ENCODE data around the gene EXOC3. TPM values are rescaled to one million over a fixed set of nuclear protein-coding genes. Genes with fewer than 3 reads are reported as not detected.

Gene EXOC3
- total RNA-seq, 1 donor from 2014 or later: 42.4 TPM

DNA sequence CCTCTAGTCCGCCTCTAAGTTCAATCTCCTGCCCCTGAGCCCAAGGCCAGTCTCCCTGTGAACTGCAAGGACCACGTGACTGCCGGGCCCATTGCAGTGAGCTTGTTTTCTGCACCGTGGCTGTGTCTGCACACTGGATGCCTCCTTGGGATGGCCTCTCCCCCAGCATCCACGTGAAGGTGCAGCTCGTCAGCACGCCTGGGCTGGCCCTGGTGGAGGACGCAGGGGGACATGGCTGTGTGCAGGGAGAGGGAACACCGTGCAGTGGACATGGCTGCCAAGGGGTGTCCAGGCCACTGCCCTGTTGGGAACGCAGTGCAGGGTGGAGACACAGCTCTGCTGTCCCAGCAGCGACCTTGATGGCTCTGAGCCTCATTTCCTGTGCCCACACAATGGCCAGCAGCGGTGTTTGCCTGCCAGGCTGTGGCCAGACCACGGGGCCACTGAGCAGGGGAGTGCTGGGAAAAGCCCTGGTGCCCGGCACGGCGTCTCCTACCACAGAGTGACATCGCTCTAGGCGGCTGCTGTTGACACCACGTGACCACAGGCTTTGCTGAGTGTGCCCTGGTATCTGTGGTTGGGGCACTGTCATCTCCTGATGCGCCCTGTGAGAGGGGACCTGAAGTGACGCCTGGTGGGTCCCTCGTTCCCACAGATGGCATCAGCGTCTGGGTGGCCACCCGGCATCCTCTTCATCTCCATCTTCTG, 26.9 kb upstream of the EXOC3 start:
- no peaks in the 10 kb centered on the region for H3K36me3 ChIP-seq (ENCODE audit: control insufficient read depth, insufficient read depth, low read length)
- no peak for FAIRE-seq
- H3K4me3 ChIP-seq (ENCODE audit: low read depth, low read length): no peak overlapping the region
- DNase-seq (ENCODE audit: low read depth): no peak
- H3K27me3 ChIP-seq (ENCODE audit: control insufficient read depth, insufficient read depth, low read length): no peaks in the 10 kb centered on the region
- TF ChIP-seq, protein P1, sequence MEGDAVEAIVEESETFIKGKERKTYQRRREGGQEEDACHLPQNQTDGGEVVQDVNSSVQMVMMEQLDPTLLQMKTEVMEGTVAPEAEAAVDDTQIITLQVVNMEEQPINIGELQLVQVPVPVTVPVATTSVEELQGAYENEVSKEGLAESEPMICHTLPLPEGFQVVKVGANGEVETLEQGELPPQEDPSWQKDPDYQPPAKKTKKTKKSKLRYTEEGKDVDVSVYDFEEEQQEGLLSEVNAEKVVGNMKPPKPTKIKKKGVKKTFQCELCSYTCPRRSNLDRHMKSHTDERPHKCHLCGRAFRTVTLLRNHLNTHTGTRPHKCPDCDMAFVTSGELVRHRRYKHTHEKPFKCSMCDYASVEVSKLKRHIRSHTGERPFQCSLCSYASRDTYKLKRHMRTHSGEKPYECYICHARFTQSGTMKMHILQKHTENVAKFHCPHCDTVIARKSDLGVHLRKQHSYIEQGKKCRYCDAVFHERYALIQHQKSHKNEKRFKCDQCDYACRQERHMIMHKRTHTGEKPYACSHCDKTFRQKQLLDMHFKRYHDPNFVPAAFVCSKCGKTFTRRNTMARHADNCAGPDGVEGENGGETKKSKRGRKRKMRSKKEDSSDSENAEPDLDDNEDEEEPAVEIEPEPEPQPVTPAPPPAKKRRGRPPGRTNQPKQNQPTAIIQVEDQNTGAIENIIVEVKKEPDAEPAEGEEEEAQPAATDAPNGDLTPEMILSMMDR (IDR thresholded peaks at IDR 0.05; ENCODE audit: insufficient read depth, low read length, severe bottlenecking): no peak

DNA sequence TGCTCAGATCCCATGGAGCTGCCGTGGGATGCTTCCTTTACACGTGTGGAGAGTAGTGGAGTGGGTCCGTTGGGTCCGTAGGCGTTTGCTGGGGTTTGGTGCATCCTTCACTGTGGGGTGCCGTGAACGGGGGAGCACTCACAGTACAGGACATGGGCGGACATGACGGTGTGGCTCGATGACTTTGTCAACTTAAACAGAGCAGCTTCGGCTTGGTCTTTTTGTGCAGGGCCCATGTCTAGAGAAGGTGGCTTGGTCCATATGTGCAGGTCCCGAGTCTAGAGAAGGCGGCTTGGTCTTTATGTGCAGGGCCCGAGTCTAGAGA, 26.4 kb upstream of the EXOC3 start:
- DNase-seq (ENCODE audit: low read depth) (no peak), FAIRE-seq (no peak)
- no peaks in the 10 kb centered on the region for H3K27me3 ChIP-seq (ENCODE audit: control insufficient read depth, insufficient read depth, low read length)
- H3K4me3 ChIP-seq (ENCODE audit: low read depth, low read length): no peak overlapping the region
- no peaks in the 10 kb centered on the region for H3K36me3 ChIP-seq (ENCODE audit: control insufficient read depth, insufficient read depth, low read length)
- TF ChIP-seq, protein P1 (IDR thresholded peaks at IDR 0.05; ENCODE audit: insufficient read depth, low read length, severe bottlenecking): no peak

DNA sequence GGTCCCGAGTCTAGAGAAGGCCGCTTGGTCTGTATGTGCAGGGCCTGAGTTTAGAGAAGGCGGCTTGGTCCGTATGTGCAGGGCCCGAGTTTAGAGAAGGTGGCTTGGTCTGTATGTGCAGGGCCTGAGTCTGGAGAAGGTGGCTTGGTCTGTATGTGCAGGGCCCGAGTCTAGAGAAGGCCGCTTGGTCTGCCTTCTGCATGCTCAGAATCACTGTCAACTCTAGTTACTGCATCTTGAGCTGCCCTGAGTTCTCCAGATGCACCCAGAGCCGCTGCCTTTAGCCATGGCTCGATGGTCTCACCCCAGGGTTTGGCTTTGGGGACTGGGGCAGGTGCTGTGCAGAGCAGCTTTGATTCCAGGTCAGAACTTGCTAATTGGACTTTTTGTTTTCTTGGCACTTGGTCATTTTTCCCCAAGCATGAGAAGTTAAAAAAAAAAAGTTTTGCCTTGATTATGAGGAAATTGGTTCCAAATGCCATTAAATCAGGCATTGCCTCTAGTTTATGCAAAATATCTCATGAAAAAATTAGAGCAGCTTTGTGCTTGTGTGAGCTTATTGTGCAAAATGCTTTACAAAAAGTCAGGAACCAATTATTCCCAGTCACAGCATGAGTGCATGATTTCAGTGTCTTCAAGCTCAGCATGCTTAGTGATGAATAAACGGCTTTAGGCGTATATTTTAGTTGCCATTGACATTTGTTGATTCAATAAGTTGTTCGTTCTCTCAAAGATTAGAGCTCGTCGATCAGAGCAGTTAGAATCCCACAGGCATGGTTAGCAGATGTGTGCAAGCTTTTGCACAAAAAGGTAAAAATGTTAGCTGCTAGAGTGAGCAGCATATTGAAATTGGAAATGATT, 25.4 kb upstream of the EXOC3 start:
- DNase-seq (ENCODE audit: low read depth): no peak
- FAIRE-seq: no peak
- Histone ChIP-seq H3K27me3 (ENCODE audit: control insufficient read depth, insufficient read depth, low read length) (no peaks in the 10 kb centered on the region), H3K4me3 (ENCODE audit: low read depth, low read length) (no peak overlapping the region), H3K36me3 (ENCODE audit: control insufficient read depth, insufficient read depth, low read length) (no peaks in the 10 kb centered on the region)
- TF ChIP-seq, protein P1 (IDR thresholded peaks at IDR 0.05; ENCODE audit: insufficient read depth, low read length, severe bottlenecking): no peak

DNA sequence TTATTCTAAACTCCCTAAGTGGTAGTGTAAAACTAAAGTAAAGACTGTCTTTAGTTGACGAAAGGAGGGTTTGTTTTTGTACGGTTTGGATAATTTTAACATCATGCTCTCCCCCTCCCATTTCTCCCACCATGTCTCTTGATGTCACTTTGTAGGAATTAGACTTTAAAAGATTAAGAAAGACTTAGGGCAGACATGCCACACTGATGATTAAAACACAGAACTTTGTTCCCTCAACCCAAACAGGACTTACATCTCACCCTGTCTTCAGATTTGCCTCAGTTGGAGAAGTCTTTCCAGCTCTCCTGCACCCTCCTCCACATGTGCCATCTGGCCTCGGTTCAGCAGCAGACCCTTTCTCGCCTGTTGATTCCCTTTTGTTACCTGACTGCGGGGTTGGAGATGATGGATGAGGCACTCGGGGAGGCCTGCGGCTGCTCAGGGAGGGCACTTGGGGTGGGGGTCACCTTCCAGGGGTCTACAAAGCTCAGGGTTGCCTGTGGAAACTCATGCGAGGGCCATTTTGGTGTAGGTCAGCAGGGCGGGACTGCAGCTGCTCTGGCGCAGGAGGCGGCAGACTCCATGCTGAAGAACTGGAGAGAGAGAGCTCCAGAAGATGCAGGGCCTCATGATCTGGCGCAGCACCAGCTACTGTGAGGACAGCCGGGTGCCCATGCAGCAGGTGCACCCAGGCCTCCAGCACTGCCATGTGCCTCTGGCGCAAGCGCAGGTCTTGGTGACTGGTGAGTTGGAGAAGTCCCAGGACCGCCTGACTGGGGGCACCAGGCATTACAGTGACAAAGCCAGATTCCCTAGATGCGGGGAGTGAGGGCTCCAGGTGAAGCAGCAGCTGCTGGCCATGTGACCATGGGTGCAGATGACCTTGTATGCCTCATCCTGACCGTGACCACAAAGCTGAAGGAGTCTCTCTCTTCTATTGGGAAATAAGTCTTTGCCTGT, 24.5 kb upstream of the EXOC3 start:
- TF ChIP-seq, protein P1 (IDR thresholded peaks at IDR 0.05; ENCODE audit: insufficient read depth, low read length, severe bottlenecking): no peak
- Histone ChIP-seq H3K36me3 (ENCODE audit: control insufficient read depth, insufficient read depth, low read length) (no peaks in the 10 kb centered on the region), H3K4me3 (ENCODE audit: low read depth, low read length) (no peak overlapping the region), H3K27me3 (ENCODE audit: control insufficient read depth, insufficient read depth, low read length) (no peaks in the 10 kb centered on the region)
- no peak for DNase-seq (ENCODE audit: low read depth)
- no peak for FAIRE-seq

DNA sequence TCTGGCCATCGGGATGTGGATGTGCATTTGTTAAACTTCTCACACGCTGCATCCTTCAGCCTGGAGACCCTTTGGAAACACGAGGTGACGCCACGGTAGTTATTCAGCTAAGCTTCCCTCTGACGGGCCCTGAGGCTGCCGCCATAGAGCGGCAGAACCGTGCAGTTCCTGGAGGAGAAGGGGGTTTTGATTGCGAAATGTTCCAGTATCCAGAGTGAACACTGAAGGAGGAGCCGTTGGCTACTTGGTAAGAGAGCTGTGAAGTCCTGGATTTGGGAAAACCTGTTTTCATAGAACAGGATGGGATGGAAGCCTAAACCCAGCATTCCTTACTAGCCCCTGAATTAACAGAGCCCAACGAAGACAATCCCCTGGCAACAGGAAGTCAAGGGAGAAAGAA, 23.0 kb upstream of the EXOC3 start:
- TF ChIP-seq, protein P1 (IDR thresholded peaks at IDR 0.05; ENCODE audit: insufficient read depth, low read length, severe bottlenecking): no peak
- Histone ChIP-seq H3K4me3 (ENCODE audit: low read depth, low read length) (no peak overlapping the region), H3K27me3 (ENCODE audit: control insufficient read depth, insufficient read depth, low read length) (no peaks in the 10 kb centered on the region), H3K36me3 (ENCODE audit: control insufficient read depth, insufficient read depth, low read length) (no peaks in the 10 kb centered on the region)
- FAIRE-seq (no peak), DNase-seq (ENCODE audit: low read depth) (no peak)

Measured in bronchial epithelial cell (primary cell).